Stimulated activated CD8-positive, alpha-beta memory T cell treated with anti-CD3 and anti-CD28 coated beads, Interleukin-2, amount 100 ng/mL, for 1 hour (primary cell): Measurements from ENCODE around the gene MGAT5B.

Source experiments
- DNase-seq, 2 donors: peaks; one replicate each; pipeline ENCODE4 v3.0.0-alpha.2; 2020; ENCODE audit warnings: low read depth in 2 of 2

MGAT5B gene

GRCh38 chr17:76981545-76982295, 113.5 kb downstream of the MGAT5B start:
- no peak for DNase-seq

DNA sequence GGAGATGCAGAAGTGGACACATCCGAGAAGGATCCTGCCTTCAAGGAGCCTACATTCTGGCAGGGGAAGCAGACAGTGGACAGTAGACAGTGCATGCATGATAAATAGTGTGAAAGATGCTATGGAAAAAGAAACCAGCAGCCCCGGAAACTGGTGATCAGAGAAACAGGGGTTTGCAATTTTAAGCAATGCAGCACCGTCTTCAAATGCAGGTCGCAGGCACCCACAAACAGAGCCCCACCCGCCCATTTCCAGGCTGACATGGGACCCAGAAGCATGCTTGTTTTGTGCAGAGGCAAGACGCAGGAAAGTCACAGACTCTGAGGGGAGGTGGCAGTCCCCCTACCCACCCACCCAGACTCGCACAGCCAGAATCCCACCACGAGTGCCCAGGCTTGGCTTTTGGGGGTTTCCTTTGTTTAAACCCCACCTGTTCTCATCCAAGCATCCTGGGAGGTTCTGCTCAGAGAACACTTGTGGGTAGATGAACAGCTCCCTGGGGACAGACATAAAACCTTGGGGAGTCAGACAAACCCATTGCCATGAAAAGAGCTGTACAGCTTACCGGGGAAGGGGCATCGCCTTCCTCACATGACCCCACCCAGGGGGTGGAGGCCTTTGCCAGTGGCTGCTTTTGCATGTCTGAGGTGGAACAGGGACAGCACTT, 114.3 kb downstream of the MGAT5B start:
- no peak for DNase-seq

GRCh38 chr17:76983075-76983775, 115.0 kb downstream of the MGAT5B start:
- no peak for DNase-seq

- DNase-seq: no peak
These were observed 118.2 kb downstream of the MGAT5B start for GRCh38 chr17:76986365-76986764.

DNA sequence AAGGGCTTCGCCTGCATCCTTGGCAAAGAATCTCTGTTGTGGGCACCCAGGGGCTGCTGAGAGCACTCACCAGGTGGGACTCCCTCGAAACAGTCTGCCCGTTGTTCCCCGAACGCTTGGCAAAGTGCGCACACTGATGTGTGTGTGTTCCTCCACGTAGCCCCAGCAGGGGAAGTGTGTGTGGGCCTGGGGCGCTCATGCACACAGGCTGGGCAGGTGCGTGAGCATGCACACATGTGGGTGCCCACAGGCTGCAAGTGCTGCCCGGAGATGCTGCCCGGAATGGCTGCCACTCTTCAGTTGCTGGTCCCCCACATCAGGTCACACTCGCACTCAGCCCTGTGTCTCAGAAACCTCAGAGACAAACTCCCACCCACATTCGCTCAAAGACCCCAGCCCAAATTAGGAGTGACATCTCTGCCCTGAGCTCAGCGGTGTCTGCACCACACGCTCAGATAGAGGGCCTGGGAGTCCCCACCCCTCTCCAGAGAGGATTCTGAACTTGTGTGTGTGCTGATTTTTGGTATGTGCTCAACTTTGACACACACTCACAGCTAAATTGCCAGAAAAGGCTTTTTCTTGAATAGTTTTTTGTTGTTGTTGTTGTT, 119.4 kb downstream of the MGAT5B start:
- DNase-seq: no peak

- DNase-seq: no peak
These were observed 120.6 kb downstream of the MGAT5B start for GRCh38 chr17:76988796-76989195.

DNA sequence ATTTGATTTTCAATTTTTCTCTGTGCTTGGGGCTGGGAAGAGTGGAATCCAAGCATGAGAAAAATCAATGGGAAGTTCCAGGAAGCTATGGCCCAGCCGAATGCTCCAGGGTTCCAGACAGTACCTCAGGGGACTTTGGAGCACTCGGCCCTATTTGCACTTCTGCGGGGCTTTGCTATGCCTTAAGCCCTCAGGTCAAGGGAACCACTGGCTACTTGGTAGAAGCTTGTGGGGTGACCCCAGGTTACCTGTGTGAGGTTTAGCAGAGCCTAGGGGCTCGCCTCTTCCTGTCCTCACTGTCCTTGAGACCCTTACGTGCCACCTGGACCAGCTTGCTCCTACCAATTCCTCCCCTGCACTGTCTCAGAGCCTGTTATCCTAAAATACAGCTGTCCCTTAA, 121.3 kb downstream of the MGAT5B start:
- DNase-seq: no peak

DNA sequence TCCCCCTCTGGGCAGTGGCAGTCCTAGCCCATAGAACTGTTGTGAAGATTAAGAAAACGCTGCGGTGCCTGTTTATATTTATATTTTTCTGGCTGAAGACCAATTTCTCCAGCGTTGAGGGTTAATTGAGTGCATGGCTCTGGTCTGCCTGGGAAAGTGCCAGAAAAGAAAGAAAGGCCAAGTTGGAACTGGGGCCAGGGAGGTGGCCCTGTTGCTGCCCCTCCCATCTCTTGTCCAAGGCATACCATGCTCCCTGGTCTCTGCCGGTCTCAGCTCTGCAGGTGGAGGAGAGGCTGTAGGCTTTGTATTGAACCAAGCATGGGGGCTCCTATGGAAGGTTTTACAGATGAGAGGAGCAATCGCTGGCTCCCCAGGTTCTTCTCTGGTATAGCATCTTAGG, 124.7 kb downstream of the MGAT5B start:
- DNase-seq: no peak

DNA sequence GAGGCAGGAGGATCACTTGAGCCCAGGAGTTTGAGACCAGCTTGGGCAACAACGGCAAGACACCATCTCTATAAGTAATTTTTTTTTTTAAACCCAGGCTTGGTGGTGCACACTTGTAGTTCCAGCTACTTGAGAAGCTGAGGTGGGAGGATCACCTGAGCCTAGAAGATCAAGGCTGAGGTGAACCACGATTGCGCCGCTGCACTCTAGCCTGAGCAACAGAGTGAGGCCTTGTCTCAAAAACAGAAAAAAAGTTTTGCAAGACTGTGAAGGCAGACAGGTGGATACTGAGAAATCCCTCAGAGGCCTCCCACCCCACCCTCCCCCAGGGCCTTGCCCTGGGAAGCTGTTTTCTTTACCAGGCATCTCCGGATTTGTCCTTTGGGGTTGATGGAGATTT, 125.4 kb downstream of the MGAT5B start:
- DNase-seq: no peak

DNA sequence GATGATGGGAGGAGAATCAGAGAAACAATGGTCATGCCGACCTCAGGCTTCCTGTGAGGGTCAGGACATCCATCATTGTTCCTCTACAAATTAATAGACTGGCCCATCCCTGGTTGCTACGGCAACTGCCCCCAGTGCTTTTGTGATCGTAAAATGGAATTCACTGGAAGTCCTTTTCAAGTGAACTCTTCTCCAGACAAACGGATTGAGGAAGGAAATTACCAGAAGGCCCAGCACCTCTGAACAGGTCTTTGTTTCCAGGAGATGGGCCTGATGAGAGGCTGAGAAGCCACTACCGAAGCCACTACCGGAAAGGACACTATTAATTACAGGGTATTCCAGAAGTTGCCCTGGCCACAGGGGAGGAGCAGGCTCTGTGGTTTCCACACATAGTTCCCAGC, 126.0 kb downstream of the MGAT5B start:
- no peak for DNase-seq

- no peak for DNase-seq
These were observed 127.3 kb downstream of the MGAT5B start for GRCh38 chr17:76995387-76996105.

GRCh38 chr17:76996741-76997694, 128.8 kb downstream of the MGAT5B start:
- DNase-seq: no peak

DNA sequence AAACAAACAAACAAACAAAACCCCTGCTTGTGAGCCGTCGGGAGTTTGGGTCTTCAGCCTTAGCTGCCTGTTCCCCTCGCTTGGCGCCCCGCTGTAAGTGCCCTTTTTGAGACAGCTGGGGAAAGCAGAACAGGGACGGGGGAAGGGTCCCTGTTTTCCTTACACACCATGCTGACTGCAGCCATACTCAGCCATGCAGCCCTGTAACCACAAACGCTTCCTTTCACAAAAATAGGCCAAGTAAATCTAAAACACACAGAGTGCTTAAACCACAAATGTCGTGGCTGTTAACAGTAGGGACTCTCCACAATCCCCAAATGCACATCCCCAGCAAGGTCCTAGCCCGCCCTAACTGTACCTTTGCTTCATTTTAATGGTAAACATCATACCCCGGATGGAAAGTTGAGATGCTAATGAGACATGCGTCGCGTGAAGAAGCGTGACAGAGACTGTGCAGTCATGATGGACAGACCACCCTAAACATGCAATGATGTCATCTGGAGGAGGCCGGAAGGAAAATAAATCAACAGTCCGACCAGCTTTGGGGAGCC, 129.9 kb downstream of the MGAT5B start:
- DNase-seq: peak in 1 of 2 donors; percentile 23

DNA sequence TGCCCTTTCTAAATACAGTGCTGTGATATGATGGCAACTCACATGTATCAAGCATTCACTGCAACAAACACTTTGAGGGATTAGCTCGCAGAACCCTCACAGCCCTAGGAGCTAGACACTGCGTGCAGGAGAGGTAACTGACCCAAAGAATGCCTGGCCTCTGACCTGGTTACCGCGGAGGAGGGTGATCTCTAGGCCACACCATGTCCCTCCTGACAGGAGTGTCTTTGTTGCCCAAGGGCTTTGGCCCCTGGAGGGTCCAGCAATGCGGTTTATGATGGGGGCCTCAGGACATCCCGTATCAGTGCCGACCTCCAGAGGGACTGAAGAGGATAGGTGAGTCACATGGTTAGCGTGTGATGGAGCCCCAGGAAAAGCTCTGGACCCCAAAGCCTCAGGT, 130.6 kb downstream of the MGAT5B start:
- DNase-seq: no peak
